GM19043 (cell line): ENCODE data around the gene COL23A1.
"Not testable (repeated sequence)": the region's sequence is repeated elsewhere in the genome, so short reads cannot be mapped to it uniquely, and the experiment has no call there.

Experiments used
- ATAC-seq: cut with Tn5 transposase; IDR thresholded peaks from one replicate; pipeline ENCODE4 v1.9.1; 2021; ENCODE audit warnings: low read depth; ENCODE audit not compliant: unreplicated experiment

COL23A1 gene

GRCh38 chr5:178371362-178372111 lies 218.7 kb downstream of the COL23A1 start:
- no peak for ATAC-seq

GRCh38 chr5:178370102-178370501 lies 220.1 kb downstream of the COL23A1 start:
- no peak for ATAC-seq

GRCh38 chr5:178369469-178369868 lies 220.7 kb downstream of the COL23A1 start:
- ATAC-seq = not testable (repeated sequence)

GRCh38 chr5:178368716-178369300 lies 221.4 kb downstream of the COL23A1 start:
- ATAC-seq = no peak

GRCh38 chr5:178368274-178368673 lies 221.9 kb downstream of the COL23A1 start:
- no peak for ATAC-seq

- no peak for ATAC-seq
Measured at GRCh38 chr5:178367736-178368120, 222.5 kb downstream of the COL23A1 start.

- no peak for ATAC-seq
Measured at GRCh38 chr5:178366998-178367735, 223.0 kb downstream of the COL23A1 start.

- no peak for ATAC-seq
Measured at GRCh38 chr5:178365501-178366440, 224.4 kb downstream of the COL23A1 start.

GRCh38 chr5:178364326-178364675 lies 225.9 kb downstream of the COL23A1 start:
- no peak for ATAC-seq

- no peak for ATAC-seq
Measured at GRCh38 chr5:178363501-178364325, 226.5 kb downstream of the COL23A1 start.

- ATAC-seq = no peak
Measured at GRCh38 chr5:178361657-178362445, 228.3 kb downstream of the COL23A1 start.

- no peak for ATAC-seq
Measured at GRCh38 chr5:178360926-178361235, 229.3 kb downstream of the COL23A1 start.

- ATAC-seq = no peak
Measured at GRCh38 chr5:178360222-178360925, 229.8 kb downstream of the COL23A1 start.

- no peak for ATAC-seq
Measured at GRCh38 chr5:178359738-178360137, 230.5 kb downstream of the COL23A1 start.

- no peak for ATAC-seq
Measured at GRCh38 chr5:178357678-178358077, 232.5 kb downstream of the COL23A1 start.

GRCh38 chr5:178357121-178357521 lies 233.1 kb downstream of the COL23A1 start:
- ATAC-seq = no peak

GRCh38 chr5:178356431-178356872 lies 233.7 kb downstream of the COL23A1 start:
- no peak for ATAC-seq

- no peak for ATAC-seq
Measured at GRCh38 chr5:178355671-178356070, 234.5 kb downstream of the COL23A1 start.
